Vagina (tissue), 2 donors: ENCODE data around the gene HECTD4.

Source experiments
- CTCF ChIP-seq, 3 experiments: fragments of 450-650 bp in 2 of 3; fragments of 200-600 bp in 1 of 3; sonication (generic) in 1 of 3; IDR thresholded peaks; one replicate each; pipeline ENCODE4 v1.5.1; 2017 to 2019; ENCODE audit warnings: antibody characterized with exemption in 3 of 3, mild to moderate bottlenecking in 2 of 3, moderate library complexity in 2 of 3
- POLR2A ChIP-seq, 2 donors: fragments of 450-650 bp; IDR thresholded peaks; one replicate each; pipeline ENCODE4 v1.6.1; 2017; ENCODE audit warnings: antibody characterized with exemption in 2 of 2, mild to moderate bottlenecking in 2 of 2, moderate library complexity in 2 of 2
- POLR2AphosphoS5 ChIP-seq, 2 donors: sonication (generic); formaldehyde crosslinking; IDR thresholded peaks; one replicate each; pipeline ENCODE4 v1.9.0; 2017; ENCODE audit warnings: antibody characterized with exemption in 2 of 2, mild to moderate bottlenecking in 2 of 2, low read depth in 1 of 2; ENCODE audit not compliant: insufficient read depth in 1 of 2

- TF ChIP-seq CTCF (IDR thresholded peaks at IDR 0.05) (no peak), POLR2AphosphoS5 (IDR thresholded peaks at IDR 0.05; ENCODE audit: insufficient read depth in 1 of 2, low read depth in 1 of 2) (no peak), POLR2A (IDR thresholded peaks at IDR 0.05) (no peak)
Measured at GRCh38 chr12:112303799-112304198, 78.4 kb downstream of the HECTD4 start.
